Measurements from ENCODE around the gene FBL. TPM values are rescaled to one million over a fixed set of nuclear protein-coding genes. Genes with fewer than 3 reads are reported as not detected.
"Not testable (repeated sequence)": the region's sequence is repeated elsewhere in the genome, so short reads cannot be mapped to it uniquely, and the experiment has no call there.

The FBL gene
- polyA plus RNA-seq, 1 of the 3 experiments (the other 2 are of a cell fraction), result 371 TPM

- H3K4me2 ChIP-seq; H3K27me3 ChIP-seq (ENCODE audit: insufficient read depth); H3K79me2 ChIP-seq (ENCODE audit: insufficient read depth); H3K9ac ChIP-seq; H3K27ac ChIP-seq (ENCODE audit: low read depth in 2 of 2, low read length in 1 of 2); H4K20me1 ChIP-seq (ENCODE audit: insufficient read depth); H3K36me3 ChIP-seq (replicated peaks in 1 of 2; ENCODE audit: control insufficient read depth in 1 of 2, insufficient read depth in 2 of 2, low read length in 1 of 2); H3K4me3 ChIP-seq (ENCODE audit: low read depth in 2 of 2, low read length in 1 of 2); DNase-seq; CTCF ChIA-PET; POLR2A ChIA-PET; H3K4me1 ChIP-seq (ENCODE audit: control insufficient read depth in 1 of 2, insufficient read depth in 2 of 2, low read depth in 1 of 2, low read length in 1 of 2); H3K9me2 ChIP-seq; H3K9me3 ChIP-seq; H2AFZ ChIP-seq (ENCODE audit: low read depth); H3F3A ChIP-seq (replicated peaks; ENCODE audit: insufficient read depth): not testable (repeated sequence)
- WGBS (ENCODE audit: low lambda C conversion rate), result 43% methylated on average over 5 of the region's 9 CpGs
Observed at GRCh38 chr19:39884721-39885120, 38.5 kb upstream of the FBL start.

GRCh38 chr19:39882645-39883044, 36.5 kb upstream of the FBL start:
- H3K27me3 ChIP-seq (ENCODE audit: insufficient read depth); H3K9ac ChIP-seq; H3K9me2 ChIP-seq; POLR2A ChIA-PET; H3K9me3 ChIP-seq; H3K4me3 ChIP-seq (ENCODE audit: low read depth in 2 of 2, low read length in 1 of 2); H3K27ac ChIP-seq (ENCODE audit: low read depth in 2 of 2, low read length in 1 of 2); H3K79me2 ChIP-seq (ENCODE audit: insufficient read depth); H2AFZ ChIP-seq (ENCODE audit: low read depth); H3K4me1 ChIP-seq (ENCODE audit: control insufficient read depth in 1 of 2, insufficient read depth in 2 of 2, low read depth in 1 of 2, low read length in 1 of 2); H4K20me1 ChIP-seq (ENCODE audit: insufficient read depth); H3K4me2 ChIP-seq; H3F3A ChIP-seq (replicated peaks; ENCODE audit: insufficient read depth); CTCF ChIA-PET; DNase-seq; H3K36me3 ChIP-seq (replicated peaks in 1 of 2; ENCODE audit: control insufficient read depth in 1 of 2, insufficient read depth in 2 of 2, low read length in 1 of 2): not testable (repeated sequence)
- 62% methylated on average over 7 of the region's 10 CpGs for WGBS (ENCODE audit: low lambda C conversion rate)

GRCh38 chr19:39881495-39882110, 35.4 kb upstream of the FBL start:
- H3K9me3 ChIP-seq; H3K4me1 ChIP-seq (ENCODE audit: control insufficient read depth in 1 of 2, insufficient read depth in 2 of 2, low read depth in 1 of 2, low read length in 1 of 2); POLR2A ChIA-PET; H3K27ac ChIP-seq (ENCODE audit: low read depth in 2 of 2, low read length in 1 of 2); H4K20me1 ChIP-seq (ENCODE audit: insufficient read depth); H3K9ac ChIP-seq; H3K36me3 ChIP-seq (replicated peaks in 1 of 2; ENCODE audit: control insufficient read depth in 1 of 2, insufficient read depth in 2 of 2, low read length in 1 of 2); H3K79me2 ChIP-seq (ENCODE audit: insufficient read depth); H3F3A ChIP-seq (replicated peaks; ENCODE audit: insufficient read depth); H3K27me3 ChIP-seq (ENCODE audit: insufficient read depth); H3K4me2 ChIP-seq; H3K4me3 ChIP-seq (ENCODE audit: low read depth in 2 of 2, low read length in 1 of 2); H3K9me2 ChIP-seq; H2AFZ ChIP-seq (ENCODE audit: low read depth): not testable (repeated sequence)
- CTCF ChIA-PET, result interaction anchor here (0.6 kb wide), 1 partner anchor 89 kb away, joined by 5 read pairs; no protein-coding TSS in a partner anchor
- 26% methylated on average over 11 of the region's 15 CpGs for WGBS (ENCODE audit: low lambda C conversion rate)
- DNase-seq, result peak; percentile 73
- TF ChIP-seq RAD21 (IDR thresholded peaks at IDR 0.05; ENCODE audit: low read length), result peak; percentile 52
- TF ChIP-seq SMC3 (IDR thresholded peaks at IDR 0.05; ENCODE audit: low read depth, low read length), result peak; percentile 34

GRCh38 chr19:39880241-39880640, 34.1 kb upstream of the FBL start:
- H3K4me1 ChIP-seq (ENCODE audit: control insufficient read depth in 1 of 2, insufficient read depth in 2 of 2, low read depth in 1 of 2, low read length in 1 of 2); CTCF ChIA-PET; H3K27ac ChIP-seq (ENCODE audit: low read depth in 2 of 2, low read length in 1 of 2); H3K4me3 ChIP-seq (ENCODE audit: low read depth in 2 of 2, low read length in 1 of 2); H3K4me2 ChIP-seq; H3K9me3 ChIP-seq; H2AFZ ChIP-seq (ENCODE audit: low read depth); H3F3A ChIP-seq (replicated peaks; ENCODE audit: insufficient read depth); H3K9ac ChIP-seq; H3K79me2 ChIP-seq (ENCODE audit: insufficient read depth); H3K9me2 ChIP-seq; H4K20me1 ChIP-seq (ENCODE audit: insufficient read depth); H3K27me3 ChIP-seq (ENCODE audit: insufficient read depth); DNase-seq; POLR2A ChIA-PET; H3K36me3 ChIP-seq (replicated peaks in 1 of 2; ENCODE audit: control insufficient read depth in 1 of 2, insufficient read depth in 2 of 2, low read length in 1 of 2): not testable (repeated sequence)
- WGBS (ENCODE audit: low lambda C conversion rate), result 65% methylated on average over 4 of the region's 5 CpGs

- H3K36me3 ChIP-seq (replicated peaks in 1 of 2; ENCODE audit: control insufficient read depth in 1 of 2, insufficient read depth in 2 of 2, low read length in 1 of 2); H3K27me3 ChIP-seq (ENCODE audit: insufficient read depth); H3K9me2 ChIP-seq; H3K9me3 ChIP-seq; H3K79me2 ChIP-seq (ENCODE audit: insufficient read depth); H4K20me1 ChIP-seq (ENCODE audit: insufficient read depth); H3K9ac ChIP-seq; DNase-seq; H3K27ac ChIP-seq (ENCODE audit: low read depth in 2 of 2, low read length in 1 of 2); H3K4me2 ChIP-seq; POLR2A ChIA-PET; H3K4me1 ChIP-seq (ENCODE audit: control insufficient read depth in 1 of 2, insufficient read depth in 2 of 2, low read depth in 1 of 2, low read length in 1 of 2); H3F3A ChIP-seq (replicated peaks; ENCODE audit: insufficient read depth); CTCF ChIA-PET; H3K4me3 ChIP-seq (ENCODE audit: low read depth in 2 of 2, low read length in 1 of 2); H2AFZ ChIP-seq (ENCODE audit: low read depth): not testable (repeated sequence)
- WGBS (ENCODE audit: low lambda C conversion rate), result 80% methylated on average over 2 of the region's 8 CpGs
Observed at GRCh38 chr19:39879796-39880195, 33.6 kb upstream of the FBL start.

GRCh38 chr19:39878866-39879265, 32.7 kb upstream of the FBL start:
- H3K9me2 ChIP-seq; H3K4me3 ChIP-seq (ENCODE audit: low read depth in 2 of 2, low read length in 1 of 2); H3K9ac ChIP-seq; H3K4me1 ChIP-seq (ENCODE audit: control insufficient read depth in 1 of 2, insufficient read depth in 2 of 2, low read depth in 1 of 2, low read length in 1 of 2); H2AFZ ChIP-seq (ENCODE audit: low read depth); H3K4me2 ChIP-seq; DNase-seq; H3F3A ChIP-seq (replicated peaks; ENCODE audit: insufficient read depth); H3K79me2 ChIP-seq (ENCODE audit: insufficient read depth); H4K20me1 ChIP-seq (ENCODE audit: insufficient read depth); H3K27me3 ChIP-seq (ENCODE audit: insufficient read depth); POLR2A ChIA-PET; H3K9me3 ChIP-seq; H3K36me3 ChIP-seq (replicated peaks in 1 of 2; ENCODE audit: control insufficient read depth in 1 of 2, insufficient read depth in 2 of 2, low read length in 1 of 2); H3K27ac ChIP-seq (ENCODE audit: low read depth in 2 of 2, low read length in 1 of 2): not testable (repeated sequence)
- CTCF ChIA-PET, result interaction anchor here (0.8 to 1.0 kb wide), 2 partner anchors 15 to 92 kb away, joined by 3 read pairs; partner anchors contain the start of gene PSMC4
- WGBS (ENCODE audit: low lambda C conversion rate), result 65% methylated on average over 11 of the region's 11 CpGs
